Suprapubic skin (tissue), 3 donors: ENCODE data around the gene COL5A1.

Experiments used
- POLR2A ChIP-seq, 2 donors: fragments of 450-650 bp; IDR thresholded peaks; one replicate each; pipeline ENCODE4 v1.6.1; 2017; ENCODE audit warnings: antibody characterized with exemption in 2 of 2, mild to moderate bottlenecking in 2 of 2, moderate library complexity in 2 of 2
- TF ChIP-seq, protein P1 (sequence below), 2 donors: fragments of 200-600 bp in 1 of 2; fragments of 450-650 bp in 1 of 2; sonication (generic) in 1 of 2; IDR thresholded peaks; one replicate each; pipeline ENCODE4 v1.5.1; 2016 to 2019; ENCODE audit warnings: antibody characterized with exemption in 2 of 2, mild to moderate bottlenecking in 1 of 2, moderate library complexity in 1 of 2

DNA sequence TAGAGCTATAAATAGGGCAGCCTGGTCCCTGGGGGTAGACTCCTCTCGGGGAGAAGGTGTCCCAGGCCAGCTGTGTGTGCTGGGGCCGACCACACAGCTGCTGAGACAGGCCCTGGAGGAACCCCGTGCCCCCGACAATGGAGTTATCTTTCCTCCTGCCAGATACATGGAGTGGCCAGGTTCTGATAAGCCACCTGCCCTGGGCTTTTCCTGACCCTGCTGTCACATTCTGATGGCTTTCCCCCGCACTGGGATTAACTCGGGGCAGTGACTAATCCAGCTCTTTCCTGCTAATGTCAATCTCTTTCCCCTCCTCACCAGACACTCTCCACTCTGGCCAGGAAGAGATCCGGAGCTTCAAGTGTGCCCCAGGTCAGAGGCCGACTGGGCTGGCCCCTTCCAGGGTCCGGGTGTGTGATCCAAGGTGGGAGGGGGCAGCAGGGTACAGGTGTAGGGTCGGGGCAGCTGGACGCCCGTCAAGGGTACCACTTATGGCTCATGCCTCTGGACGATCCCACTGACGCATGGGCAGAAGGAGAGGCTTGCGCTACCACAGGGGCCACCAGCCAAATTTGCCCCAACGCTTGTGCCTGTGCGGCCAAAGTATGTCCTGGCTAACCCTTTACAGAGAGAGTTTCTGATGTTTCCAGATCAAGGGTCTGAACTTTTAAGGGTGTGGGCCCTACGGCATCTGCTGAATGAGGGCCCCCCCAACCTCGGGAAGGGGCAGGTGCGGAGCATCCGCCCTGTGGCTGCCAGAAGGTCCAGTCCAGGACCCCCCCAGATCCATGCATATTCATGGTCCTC, 20.6 kb upstream of the COL5A1 start:
- TF ChIP-seq, protein P1, sequence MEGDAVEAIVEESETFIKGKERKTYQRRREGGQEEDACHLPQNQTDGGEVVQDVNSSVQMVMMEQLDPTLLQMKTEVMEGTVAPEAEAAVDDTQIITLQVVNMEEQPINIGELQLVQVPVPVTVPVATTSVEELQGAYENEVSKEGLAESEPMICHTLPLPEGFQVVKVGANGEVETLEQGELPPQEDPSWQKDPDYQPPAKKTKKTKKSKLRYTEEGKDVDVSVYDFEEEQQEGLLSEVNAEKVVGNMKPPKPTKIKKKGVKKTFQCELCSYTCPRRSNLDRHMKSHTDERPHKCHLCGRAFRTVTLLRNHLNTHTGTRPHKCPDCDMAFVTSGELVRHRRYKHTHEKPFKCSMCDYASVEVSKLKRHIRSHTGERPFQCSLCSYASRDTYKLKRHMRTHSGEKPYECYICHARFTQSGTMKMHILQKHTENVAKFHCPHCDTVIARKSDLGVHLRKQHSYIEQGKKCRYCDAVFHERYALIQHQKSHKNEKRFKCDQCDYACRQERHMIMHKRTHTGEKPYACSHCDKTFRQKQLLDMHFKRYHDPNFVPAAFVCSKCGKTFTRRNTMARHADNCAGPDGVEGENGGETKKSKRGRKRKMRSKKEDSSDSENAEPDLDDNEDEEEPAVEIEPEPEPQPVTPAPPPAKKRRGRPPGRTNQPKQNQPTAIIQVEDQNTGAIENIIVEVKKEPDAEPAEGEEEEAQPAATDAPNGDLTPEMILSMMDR (IDR thresholded peaks at IDR 0.05): no peak
- no peak for TF ChIP-seq POLR2A (IDR thresholded peaks at IDR 0.05)
